K562 (cell line): Measurements from ENCODE around the gene MOB1B. TPM values are rescaled to one million over a fixed set of nuclear protein-coding genes. Genes with fewer than 3 reads are reported as not detected.

ENCODE experiments used
- ATAC-seq: fragments of 200-7000 bp; cut with Tn5 transposase; 3 replicates; pipeline ENCODE4 v1.9.1; 2020; ENCODE audit warnings: moderate library complexity
- BruUV-seq: library from RNA; stranded (reverse); fragments of 400-500 nt; replicated peaks from 2 replicates; lab custom pipeline; 2021; lab: Mats Ljungman, UMichigan
- CTCF ChIA-PET: fragments of 300-600 bp; formaldehyde crosslinking; extraction: SDS; loops from one replicate; lab custom pipeline; 2021; ENCODE audit warnings: low intra/inter-chr PET ratio; lab: Yijun Ruan, JAX
- POLR2A ChIA-PET: fragments of 300-600, 350-650 bp; sonication (Branson Sonifier 250); formaldehyde crosslinking; extraction: SDS; loops from one replicate; lab custom pipeline; 2021; ENCODE audit warnings: antibody characterized with exemption, inconsistent platforms; lab: Yijun Ruan, JAX
- DNase-seq, 4 experiments: peaks; one replicate each; pipeline versions ENCODE4 v3.0.0 to v3.0.0-alpha.2; 2011 to 2018; ENCODE audit warnings: low spot score in 3 of 4, mixed read lengths in 3 of 4; ENCODE audit errors: extremely low read depth in 1 of 4
- FAIRE-seq: peaks from 2 replicates; lab custom pipeline; 2011; peaks lifted over from hg19 to GRCh38; lab: Jason Lieb, UNC
- H2AFZ ChIP-seq: 2 replicates; pipeline ENCODE4 v1.6.0; 2011; ENCODE audit warnings: low read depth, low read length, control low read depth, inconsistent platforms
- H3K27ac ChIP-seq: fragments of 200-600 bp; 3 replicates; pipeline ENCODE4 v1.8.0; 2011; ENCODE audit warnings: low read depth, mild to moderate bottlenecking, control low read depth, inconsistent platforms, low read length, moderate library complexity, mixed read lengths; ENCODE audit errors: extremely low read depth
- H3K27me3 ChIP-seq, 2 experiments: fragments of 300-600 bp in 1 of 2; 2 replicates in 1 of 2; 3 replicates in 1 of 2; pipeline versions ENCODE4 v1.6.0 to v1.8.0; 2011; ENCODE audit warnings: inconsistent platforms in 2 of 2, low read length in 2 of 2, mild to moderate bottlenecking in 1 of 2, mixed read lengths in 1 of 2, moderate library complexity in 1 of 2; ENCODE audit not compliant: control insufficient read depth in 2 of 2, insufficient read depth in 2 of 2
- H3K36me3 ChIP-seq: fragments of 300-600 bp; 3 replicates; pipeline ENCODE4 v1.8.0; 2011; ENCODE audit warnings: mild to moderate bottlenecking, low read length, inconsistent platforms; ENCODE audit not compliant: control insufficient read depth, insufficient read depth
- H3K4me1 ChIP-seq, 2 experiments: fragments of 200-600 bp in 1 of 2; replicated peaks in 1 of 2; 2 replicates in 1 of 2; 3 replicates in 1 of 2; pipeline versions ENCODE4 v1.5.1 to v1.8.0; 2011; ENCODE audit warnings: inconsistent platforms in 2 of 2, low read length in 2 of 2, mild to moderate bottlenecking in 1 of 2, mixed read lengths in 1 of 2, moderate library complexity in 1 of 2; ENCODE audit not compliant: control insufficient read depth in 2 of 2, insufficient read depth in 2 of 2
- H3K4me2 ChIP-seq: 2 replicates; pipeline ENCODE4 v1.6.1; 2011; ENCODE audit warnings: low read length, control low read depth, inconsistent platforms, mixed read lengths; ENCODE audit not compliant: insufficient read depth
- H3K4me3 ChIP-seq: fragments of 200-600 bp; sonication (generic), shearing (Covaris generic); 2 replicates; pipeline ENCODE4 v1.5.1; 2016; ENCODE audit warnings: control low read depth, inconsistent platforms
- H3K79me2 ChIP-seq: fragments of 200-600 bp; 3 replicates; pipeline ENCODE4 v1.8.0; 2011; ENCODE audit warnings: low read length, inconsistent platforms; ENCODE audit not compliant: control insufficient read depth, insufficient read depth
- H3K9ac ChIP-seq, 2 experiments: 2 replicates each; pipeline versions ENCODE4 v1.6.0 to v1.6.1; 2011; ENCODE audit warnings: low read depth in 2 of 2, low read length in 2 of 2, control low read depth in 1 of 2, inconsistent platforms in 1 of 2, mild to moderate bottlenecking in 1 of 2, mixed read lengths in 1 of 2; ENCODE audit not compliant: insufficient read depth in 1 of 2
- H3K9me1 ChIP-seq: one replicate; pipeline ENCODE4 v1.6.0; 2011; ENCODE audit warnings: inconsistent platforms, mild to moderate bottlenecking, low read length, moderate library complexity; ENCODE audit not compliant: control insufficient read depth, insufficient read depth
- H3K9me3 ChIP-seq: replicated peaks from 2 replicates; pipeline ENCODE4 v1.5.1; 2011; ENCODE audit warnings: low read depth, low read length, inconsistent platforms; ENCODE audit not compliant: control insufficient read depth, insufficient read depth
- H4K20me1 ChIP-seq: replicated peaks from 2 replicates; pipeline ENCODE4 v1.6.1; 2011; ENCODE audit warnings: low read length, inconsistent platforms, mixed read lengths; ENCODE audit not compliant: control insufficient read depth, insufficient read depth
- ASH1L ChIP-seq: fragments of 450-650 bp; IDR thresholded peaks from 2 replicates; pipeline ENCODE4 v1.6.1; 2018; ENCODE audit warnings: borderline replicate concordance, mild to moderate bottlenecking, low read depth; ENCODE audit not compliant: partially characterized antibody
- BRCA1 ChIP-seq, 2 experiments: fragments of 450-650 bp in 1 of 2; sonication (generic) in 1 of 2; formaldehyde crosslinking in 1 of 2; IDR thresholded peaks; 2 replicates each; pipeline versions ENCODE4 v1.5.0 to v1.6.1; 2017 to 2020; ENCODE audit warnings: mild to moderate bottlenecking in 1 of 2, missing genetic modification reagents in 1 of 2
- HNRNPH1 ChIP-seq: fragments of 200-400 bp; formaldehyde crosslinking; optimal IDR thresholded peaks from 2 replicates; pipeline ENCODE3; 2017; ENCODE audit warnings: low read depth, mild to moderate bottlenecking, low read length, moderate library complexity
- MAFF ChIP-seq: IDR thresholded peaks from 2 replicates; pipeline ENCODE4 v1.6.1; 2012; ENCODE audit warnings: low read length, improper control_type of control experiment
- MAFG ChIP-seq: fragments of 450-650 bp; conservative IDR thresholded peaks from 2 replicates; pipeline ENCODE4 v1.6.1; 2016; ENCODE audit warnings: missing genetic modification characterization, missing compliant biosample characterization
- MYNN ChIP-seq, 2 experiments: sonication (generic); formaldehyde crosslinking in 1 of 2; IDR thresholded peaks; 2 replicates each; pipeline versions ENCODE4 v1.5.0 to v1.6.1; 2016 to 2020; ENCODE audit warnings: antibody characterized with exemption in 1 of 2, missing genetic modification reagents in 1 of 2
- NFE2 ChIP-seq: IDR thresholded peaks from 2 replicates; pipeline ENCODE4 v1.6.1; 2014; ENCODE audit warnings: antibody characterized with exemption, low read depth
- POU5F1 ChIP-seq: fragments of 150-350 bp; IDR thresholded peaks from 2 replicates; pipeline ENCODE4 v1.6.1; 2014; ENCODE audit warnings: borderline replicate concordance, low read length, low read depth, mild to moderate bottlenecking; ENCODE audit not compliant: partially characterized antibody
- SOX6 ChIP-seq: fragments of 450-650 bp; IDR thresholded peaks from 2 replicates; pipeline ENCODE4 v1.6.1; 2014; ENCODE audit warnings: mild to moderate bottlenecking
- SRSF7 ChIP-seq: fragments of 200-400 bp; formaldehyde crosslinking; optimal IDR thresholded peaks from 2 replicates; pipeline ENCODE3; 2017; ENCODE audit warnings: mild to moderate bottlenecking, low read depth, low read length
- ZNF316 ChIP-seq: fragments of 450-650 bp; IDR thresholded peaks from 2 replicates; pipeline ENCODE4 v1.6.1; 2016
- WGBS: fragments of 100-300 bp; shearing (Covaris generic); methylation state at CpG from one replicate; pipeline ENCODE4 v1.1.6; 2016; ENCODE audit warnings: low coverage, mixed read lengths; ENCODE audit not compliant: insufficient coverage; ENCODE audit errors: missing lambda C conversion rate; 5-methylcytosine and 5-hydroxymethylcytosine counted together
- in situ Hi-C: fragments of 300-500 bp; cut with MboI; formaldehyde crosslinking; loops from 4 replicates; pipeline ENCODE4 v1.15.0; 2018; ENCODE audit warnings: inconsistent platforms, mixed read lengths
- intact Hi-C: fragments of 100-400 bp; cut with micrococcal nuclease; formaldehyde crosslinking; loops from 2 replicates; pipeline ENCODE4 v1.14.2; 2022
- polyA plus RNA-seq, 8 experiments: library from polyadenylated mRNA; depleted of rRNA in 4 of 8; stranded (reverse) in 5 of 8; unstranded in 3 of 8; fragments of >200 nt; fragmentation: Nextera tagmentation in 2 of 8; fragmentation: Illumina TruSeq in 1 of 8; extraction: Ambion mirVana in 2 of 8; extraction: Trizol in 1 of 8; gene quantifications; 2 replicates each; pipeline versions ENCODE4 v1.2.1 to v1.2.3, GENCODE V29; 2011 to 2014; ENCODE audit warnings: inconsistent platforms in 1 of 8, missing spikeins in 1 of 8
- total RNA-seq, 7 experiments: library from RNA; depleted of rRNA in 6 of 7; stranded (reverse); fragments of >200 nt in 6 of 7; fragmentation: Illumina TruSeq in 2 of 7; extraction: Trizol in 2 of 7; gene quantifications; 2 replicates each; pipeline versions ENCODE4 v1.2.1 to v1.2.3, GENCODE V29; 2011 to 2021; ENCODE audit warnings: low replicate concordance in 1 of 7
- TF ChIP-seq, protein P1 (sequence below): IDR thresholded peaks from 2 replicates; pipeline ENCODE4 v1.6.1; 2012; ENCODE audit warnings: low read depth, low read length, improper control_type of control experiment, borderline replicate concordance

Gene MOB1B
- total and polyA plus RNA-seq, 9 of the 15 experiments (the other 6 are each of a cell fraction or from before 2014, with no cell fraction given), result 8.4 to 37.8 (median 19.0) TPM

DNA sequence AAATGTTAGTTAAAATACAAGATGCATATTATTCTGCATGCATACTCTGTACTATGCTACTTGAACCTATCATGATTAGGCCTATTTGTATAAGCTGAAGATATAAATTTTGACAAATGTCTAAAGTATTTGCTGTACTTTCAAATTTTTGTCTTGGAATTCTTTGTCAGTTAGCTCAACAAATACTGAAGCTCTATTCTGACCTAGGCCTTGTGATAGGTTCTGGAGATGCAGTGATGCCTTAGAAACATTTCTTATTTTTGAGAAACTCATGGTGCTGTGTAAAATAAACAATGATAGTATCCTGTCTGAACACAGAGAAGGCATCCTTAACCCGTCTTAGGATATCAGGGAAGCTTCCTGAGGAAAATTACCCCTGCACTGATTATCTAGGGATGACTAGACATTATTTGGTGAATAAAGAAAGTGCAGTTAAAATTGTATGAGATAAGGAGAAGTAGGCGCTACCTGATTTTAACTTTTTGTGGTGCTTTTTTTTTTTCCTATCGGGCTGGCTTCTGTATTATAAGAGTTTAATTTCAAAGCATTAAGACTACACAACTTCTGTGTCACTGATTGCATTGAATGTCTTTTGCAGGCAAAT, 43.4 kb downstream of the MOB1B start:
- Histone ChIP-seq H3K4me2 (no peak overlapping the region), H3K4me3 (no peak overlapping the region), H3K9me1 (no peaks in the 10 kb centered on the region), H3K4me1 (peaks cover 0 to 3% of the 10 kb centered on the region in 2 experiments; a peak in 2 of 5 replicates), H3K79me2 (peaks cover 98% of the 10 kb centered on the region), H3K9me3 (no peaks in the 10 kb centered on the region), H3K36me3 (peaks cover 11% of the 10 kb centered on the region; the same call in 2 of the 3 replicates), H3K9ac (no peak overlapping the region), H3K27ac (no peak overlapping the region), H4K20me1 (peaks cover 6% of the 10 kb centered on the region; the same call in 1 of the 2 replicates), H2AFZ (no peak overlapping the region), H3K27me3 (no peaks in the 10 kb centered on the region)
- intact Hi-C loops, result no loop called here
- no TSS peak for BruUV-seq
- no peak for DNase-seq
- TF ChIP-seq POU5F1 (no peak), SOX6 (no peak), MAFG (tag) (peak; percentile 65), MYNN (IDR thresholded peaks at IDR 0.05) (no peak), MYNN (CRISPR knock-in tag; IDR thresholded peaks at IDR 0.05) (no peak), BRCA1 (IDR thresholded peaks at IDR 0.05) (no peak), BRCA1 (CRISPR knock-in tag; IDR thresholded peaks at IDR 0.05) (no peak), HNRNPH1 (no peak), ZNF316 (peak; percentile 34; the same call in 1 of the 2 replicates), SRSF7 (no peak), NFE2 (peak; percentile 67), ASH1L (no peak), MAFF (peak; percentile 15; the same call in 1 of the 2 replicates)
- TF ChIP-seq, protein P1, sequence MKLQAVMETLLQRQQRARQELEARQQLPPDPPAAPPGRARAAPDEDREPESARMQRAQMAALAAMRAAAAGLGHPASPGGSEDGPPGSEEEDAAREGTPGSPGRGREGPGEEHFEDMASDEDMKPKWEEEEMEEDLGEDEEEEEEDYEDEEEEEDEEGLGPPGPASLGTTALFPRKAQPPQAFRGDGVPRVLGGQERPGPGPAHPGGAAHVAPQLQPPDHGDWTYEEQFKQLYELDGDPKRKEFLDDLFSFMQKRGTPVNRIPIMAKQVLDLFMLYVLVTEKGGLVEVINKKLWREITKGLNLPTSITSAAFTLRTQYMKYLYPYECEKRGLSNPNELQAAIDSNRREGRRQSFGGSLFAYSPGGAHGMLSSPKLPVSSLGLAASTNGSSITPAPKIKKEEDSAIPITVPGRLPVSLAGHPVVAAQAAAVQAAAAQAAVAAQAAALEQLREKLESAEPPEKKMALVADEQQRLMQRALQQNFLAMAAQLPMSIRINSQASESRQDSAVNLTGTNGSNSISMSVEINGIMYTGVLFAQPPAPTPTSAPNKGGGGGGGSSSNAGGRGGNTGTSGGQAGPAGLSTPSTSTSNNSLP, result no peak
- no peak for ATAC-seq
- in situ Hi-C loops, result no loop called here
- FAIRE-seq, result no peak
- 59% methylated on average over 3 of the region's 3 CpGs for WGBS
- ChIA-PET CTCF (no interaction called here), POLR2A (interaction anchor here (0.9 to 1.0 kb wide), 2 partner anchors 9 to 12 kb away, joined by 3 to 5 read pairs; no protein-coding TSS in a partner anchor)
